HepG2 (cell line): ENCODE data around the gene LARP1B. TPM values are rescaled to one million over a fixed set of nuclear protein-coding genes. Genes with fewer than 3 reads are reported as not detected.

Experiments
- ATAC-seq: fragments of 200-7000 bp; cut with Tn5 transposase; 3 replicates; pipeline ENCODE4 v1.9.1; 2020; ENCODE audit warnings: mild to moderate bottlenecking, moderate library complexity
- BruUV-seq: library from RNA; stranded (reverse); fragments of 400-500 nt; replicated peaks from 2 replicates; lab custom pipeline; 2021; lab: Mats Ljungman, UMichigan
- CTCF ChIA-PET: fragments of 300-600 bp; formaldehyde crosslinking; extraction: SDS; loops from one replicate; lab custom pipeline; 2021; ENCODE audit warnings: low total read pairs, inconsistent platforms, low intra/inter-chr PET ratio; lab: Yijun Ruan, JAX
- POLR2A ChIA-PET: fragments of 350-600 bp; sonication (Branson Sonifier 250); formaldehyde crosslinking; loops from one replicate; lab custom pipeline; 2020; ENCODE audit warnings: antibody characterized with exemption, inconsistent platforms; lab: Yijun Ruan, JAX
- DNase-seq: peaks from one replicate; pipeline ENCODE4 v3.0.0-alpha.2; 2015; ENCODE audit warnings: low spot score
- FAIRE-seq: peaks from 3 replicates; lab custom pipeline; 2011; peaks lifted over from hg19 to GRCh38; lab: Jason Lieb, UNC
- H2AFZ ChIP-seq: one replicate; pipeline ENCODE4 v1.6.1; 2011; ENCODE audit warnings: low read length, inconsistent platforms
- H3K27ac ChIP-seq: fragments of 300-600 bp; 3 replicates; pipeline ENCODE4 v1.8.0; 2011; ENCODE audit warnings: mixed run types, mild to moderate bottlenecking, mixed read lengths, low read length, inconsistent platforms; ENCODE audit not compliant: insufficient read depth; ENCODE audit errors: extremely low read length
- H3K27me3 ChIP-seq, 2 experiments: fragments of 200-600 bp in 1 of 2; 2 replicates in 1 of 2; 3 replicates in 1 of 2; pipeline versions ENCODE4 v1.6.0 to v1.8.0; 2011; ENCODE audit warnings: low read length in 2 of 2, mild to moderate bottlenecking in 2 of 2, moderate library complexity in 2 of 2, inconsistent platforms in 1 of 2; ENCODE audit not compliant: insufficient read depth in 2 of 2, control insufficient read depth in 1 of 2
- H3K36me3 ChIP-seq, 2 experiments: fragments of 200-600 bp in 1 of 2; replicated peaks in 1 of 2; 2 replicates in 1 of 2; 3 replicates in 1 of 2; pipeline versions ENCODE4 v1.5.1 to v1.8.0; 2011; ENCODE audit warnings: low read length in 2 of 2, inconsistent platforms in 1 of 2; ENCODE audit not compliant: insufficient read depth in 2 of 2, control insufficient read depth in 1 of 2
- H3K4me1 ChIP-seq: 2 replicates; pipeline ENCODE4 v1.5.1; 2012; ENCODE audit warnings: low read length, inconsistent platforms; ENCODE audit not compliant: insufficient read depth
- H3K4me2 ChIP-seq: 2 replicates; pipeline ENCODE4 v1.6.0; 2011; ENCODE audit warnings: low read depth, low read length, inconsistent platforms
- H3K4me3 ChIP-seq, 3 experiments: fragments of 200-600 bp in 1 of 3; sonication (generic), shearing (Covaris generic) in 1 of 3; replicated peaks in 1 of 3; 2 replicates each; pipeline ENCODE4 v1.5.1; 2011 to 2016; ENCODE audit warnings: low read length in 3 of 3, inconsistent platforms in 2 of 3, low read depth in 2 of 3, mild to moderate bottlenecking in 2 of 3, control low read depth in 1 of 3, mixed read lengths in 1 of 3; ENCODE audit not compliant: insufficient read depth in 1 of 3
- H3K79me2 ChIP-seq: one replicate; pipeline ENCODE4 v1.6.1; 2011; ENCODE audit warnings: low read length, inconsistent platforms; ENCODE audit not compliant: insufficient read depth
- H3K9ac ChIP-seq: 2 replicates; pipeline ENCODE4 v1.6.0; 2011; ENCODE audit warnings: mild to moderate bottlenecking, low read depth, low read length, inconsistent platforms; ENCODE audit not compliant: insufficient read depth
- H3K9me3 ChIP-seq: 2 replicates; pipeline ENCODE4 v1.5.1; 2012; ENCODE audit warnings: mild to moderate bottlenecking, low read length
- H4K20me1 ChIP-seq: 2 replicates; pipeline ENCODE4 v1.6.0; 2011; ENCODE audit warnings: inconsistent platforms, mild to moderate bottlenecking, low read length, moderate library complexity; ENCODE audit not compliant: insufficient read depth
- GABPB1 ChIP-seq: IDR thresholded peaks from 2 replicates; pipeline ENCODE4 v1.6.1; 2016; ENCODE audit warnings: mild to moderate bottlenecking, missing genetic modification reagents, moderate library complexity, missing compliant biosample characterization
- KAT7 ChIP-seq: IDR thresholded peaks from 2 replicates; pipeline ENCODE4 v1.6.1; 2018; ENCODE audit warnings: borderline replicate concordance, missing compliant biosample characterization
- MAFF ChIP-seq: IDR thresholded peaks from 2 replicates; pipeline ENCODE4 v1.6.1; 2011; ENCODE audit warnings: low read depth, low read length, improper control_type of control experiment
- MAFK ChIP-seq, 2 experiments: IDR thresholded peaks in 1 of 2; conservative IDR thresholded peaks in 1 of 2; 2 replicates each; pipeline ENCODE4 v1.6.1; 2011; ENCODE audit warnings: improper control_type of control experiment in 2 of 2, low read length in 2 of 2
- MTF2 ChIP-seq: sonication (generic); formaldehyde crosslinking; IDR thresholded peaks from 2 replicates; pipeline ENCODE4 v1.5.0; 2020; ENCODE audit warnings: missing genetic modification reagents, borderline replicate concordance
- RFX5 ChIP-seq: IDR thresholded peaks from 2 replicates; pipeline ENCODE4 v1.6.1; 2011; ENCODE audit warnings: low read depth, low read length, improper control_type of control experiment
- SIX1 ChIP-seq: sonication (generic); formaldehyde crosslinking; IDR thresholded peaks from 2 replicates; pipeline ENCODE4 v1.4.0; 2020; ENCODE audit warnings: missing genetic modification reagents, borderline replicate concordance
- ZFP82 ChIP-seq: sonication (generic); formaldehyde crosslinking; IDR thresholded peaks from 2 replicates; pipeline ENCODE4 v1.5.1; 2020; ENCODE audit warnings: mild to moderate bottlenecking, missing genetic modification reagents, borderline replicate concordance
- ZNF263 ChIP-seq: sonication (generic); formaldehyde crosslinking; IDR thresholded peaks from 2 replicates; pipeline ENCODE4 v1.4.0; 2020; ENCODE audit warnings: missing genetic modification reagents
- ZNF777 ChIP-seq: sonication (generic); formaldehyde crosslinking; IDR thresholded peaks from 2 replicates; pipeline ENCODE4 v1.4.0; 2020; ENCODE audit warnings: missing genetic modification reagents
- WGBS: methylation state at CpG from one replicate; pipeline ENCODE4 v1.1.6; 2017; ENCODE audit warnings: low lambda C conversion rate; 5-methylcytosine and 5-hydroxymethylcytosine counted together
- in situ Hi-C: cut with HindIII; loops from 2 replicates; pipeline ENCODE4 v1.10.0; 2017; ENCODE audit warnings: low pct_unique_long_range_greater_than_20kb; ENCODE audit not compliant: extremely low pct_ligation_motif_present
- intact Hi-C: fragments of 100-400 bp; cut with micrococcal nuclease; formaldehyde crosslinking; loops from one replicate; pipeline ENCODE4 v1.10.0; 2022; ENCODE audit not compliant: unreplicated experiment
- polyA plus RNA-seq, 8 experiments: library from polyadenylated mRNA; depleted of rRNA in 3 of 8; stranded (reverse) in 7 of 8; unstranded in 1 of 8; fragments of >200 nt; fragmentation: Illumina TruSeq in 4 of 8; extraction: Trizol in 4 of 8; gene quantifications; 2 replicates each; pipeline versions ENCODE4 v1.2.1 to v1.2.3, GENCODE V29; 2011 to 2016; ENCODE audit warnings: low read depth in 4 of 8, missing spikeins in 1 of 8, mixed read lengths in 1 of 8; ENCODE audit not compliant: insufficient read depth in 1 of 8
- total RNA-seq, 5 experiments: library from RNA; depleted of rRNA; stranded (reverse); fragments of >200 nt; fragmentation: Illumina TruSeq; extraction: Trizol; gene quantifications; 2 replicates each; pipeline ENCODE4 v1.2.3, GENCODE V29; 2016; ENCODE audit warnings: low read depth in 1 of 5

The LARP1B gene
- total and polyA plus RNA-seq, 2 of the 13 experiments (the other 11 are each of a cell fraction or from before 2014, with no cell fraction given), result 19.2 to 52.7 TPM

DNA sequence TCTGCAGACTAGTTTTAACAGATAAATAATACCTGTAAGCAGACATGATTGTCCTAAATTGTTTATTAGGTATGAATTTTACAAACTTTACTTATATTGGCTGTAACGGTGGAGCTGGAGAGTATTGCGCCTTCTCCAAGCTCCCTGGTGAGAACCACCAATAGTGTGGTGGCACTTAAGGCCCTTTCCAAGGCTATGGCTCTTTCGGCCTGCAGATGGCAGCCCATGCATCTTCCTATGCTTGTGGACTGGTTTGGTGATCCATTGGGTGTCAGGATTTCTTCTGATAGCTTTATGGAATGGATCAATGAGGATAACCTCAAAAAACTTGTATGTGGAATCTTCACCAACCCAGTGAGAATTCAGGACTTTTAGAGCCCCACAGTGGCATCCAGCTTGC, 7.8 kb downstream of the LARP1B start (continued):
- TF ChIP-seq SIX1 (no peak), GABPB1 (no peak), ZNF777 (no peak), ZFP82 (CRISPR knock-in tag) (no peak), RFX5 (no peak), KAT7 (no peak), ZNF263 (CRISPR knock-in tag) (no peak)

DNA sequence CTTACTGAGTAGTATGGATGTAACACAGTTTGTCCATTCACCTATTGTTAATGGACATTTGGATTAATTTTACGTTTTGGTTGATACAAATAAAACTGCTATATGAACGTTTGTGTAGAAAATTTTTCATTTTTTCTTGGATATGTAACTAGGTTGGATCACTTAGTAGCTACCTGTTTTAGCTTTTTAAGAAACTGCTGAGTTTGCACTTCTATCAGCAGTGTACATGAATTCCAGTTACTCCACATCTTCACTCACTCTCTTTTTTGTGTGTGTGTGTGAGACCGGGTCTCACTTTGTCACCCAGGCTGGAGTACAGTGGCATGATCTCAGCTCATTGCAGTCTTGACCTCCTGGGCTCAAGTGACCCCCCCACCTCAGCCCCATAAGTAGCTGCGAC, 15.4 kb downstream of the LARP1B start:
- Histone ChIP-seq H3K9me3 (no peaks in the 10 kb centered on the region), H3K9ac (no peak overlapping the region), H3K4me1 (no peaks in the 10 kb centered on the region), H4K20me1 (no peaks in the 10 kb centered on the region), H3K27me3 (no peaks in the 10 kb centered on the region), H3K4me2 (no peak overlapping the region), H3K4me3 (no peak overlapping the region), H3K36me3 (peaks cover 9 to 49% of the 10 kb centered on the region in 2 experiments; a peak in 4 of 5 replicates), H3K27ac (no peak overlapping the region), H2AFZ (no peak overlapping the region), H3K79me2 (peaks cover 31% of the 10 kb centered on the region)
- DNase-seq (no peak), ATAC-seq (no peak), FAIRE-seq (no peak)
- BruUV-seq, result no TSS peak
- in situ Hi-C loops (no loop called here), intact Hi-C loops (no loop called here)
- TF ChIP-seq MAFK (conservative IDR thresholded peaks at IDR 0.05 in 1 of 2, IDR thresholded peaks at IDR 0.05 in 1 of 2; ENCODE audit: low read length in 2 of 2), result peak; percentile 95 to 98
- peak; percentile 98 for TF ChIP-seq MAFF
- no peak for TF ChIP-seq MTF2
- WGBS, result 93% methylated on average over 4 of the region's 4 CpGs
- CTCF ChIA-PET, result no interaction called here
- POLR2A ChIA-PET, result no interaction called here
